ENCODE measurements around the gene ZSCAN9. TPM values are rescaled to one million over a fixed set of nuclear protein-coding genes. Genes with fewer than 3 reads are reported as not detected.
A peak's percentile ranks its signal among the peaks of the same experiment; 100 is the strongest.

ZSCAN9 gene
- total and polyA plus RNA-seq, 9 of the 15 experiments (the other 6 are each of a cell fraction or from before 2014, with no cell fraction given), result 18.8 to 48.9 (median 28.7) TPM

DNA sequence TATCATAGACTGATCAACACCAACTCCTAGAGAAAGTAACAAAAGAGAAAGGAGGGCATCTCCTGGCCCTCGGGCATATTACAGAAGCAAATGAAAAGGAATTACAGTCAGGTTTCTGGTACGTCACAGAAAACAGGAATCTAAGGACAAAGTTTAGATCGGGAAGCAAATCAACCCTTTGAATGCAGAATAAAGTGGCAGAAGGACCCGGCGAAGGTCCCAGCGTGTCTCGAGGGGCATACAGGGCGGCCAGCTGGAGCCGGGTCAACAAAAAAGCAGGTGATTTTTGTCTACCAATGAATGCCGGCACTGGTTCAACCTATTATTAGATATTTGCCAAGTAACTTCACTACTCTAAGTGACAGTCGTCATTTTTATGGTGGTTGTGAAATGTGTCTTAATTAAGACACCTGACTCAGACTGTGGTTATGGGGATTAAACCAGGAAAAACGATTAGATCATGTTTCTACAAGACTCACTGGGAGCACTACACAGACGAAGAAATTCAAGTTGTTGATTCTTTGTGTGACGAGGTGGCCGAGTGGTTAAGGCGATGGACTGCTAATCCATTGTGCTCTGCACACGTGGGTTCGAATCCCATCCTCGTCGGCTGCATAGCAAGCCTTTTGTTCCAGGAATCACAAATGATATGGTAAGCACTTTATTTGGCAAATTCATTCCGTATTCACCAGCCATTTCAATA is 12.4 kb upstream of the ZSCAN9 start (continued):
- TF ChIP-seq, protein P1, sequence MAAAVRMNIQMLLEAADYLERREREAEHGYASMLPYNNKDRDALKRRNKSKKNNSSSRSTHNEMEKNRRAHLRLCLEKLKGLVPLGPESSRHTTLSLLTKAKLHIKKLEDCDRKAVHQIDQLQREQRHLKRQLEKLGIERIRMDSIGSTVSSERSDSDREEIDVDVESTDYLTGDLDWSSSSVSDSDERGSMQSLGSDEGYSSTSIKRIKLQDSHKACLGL (CRISPR knock-in tag; IDR thresholded peaks at IDR 0.05; ENCODE audit: borderline replicate concordance, poor library complexity, severe bottlenecking), result peak; percentile 20
- TF ChIP-seq, protein P2, sequence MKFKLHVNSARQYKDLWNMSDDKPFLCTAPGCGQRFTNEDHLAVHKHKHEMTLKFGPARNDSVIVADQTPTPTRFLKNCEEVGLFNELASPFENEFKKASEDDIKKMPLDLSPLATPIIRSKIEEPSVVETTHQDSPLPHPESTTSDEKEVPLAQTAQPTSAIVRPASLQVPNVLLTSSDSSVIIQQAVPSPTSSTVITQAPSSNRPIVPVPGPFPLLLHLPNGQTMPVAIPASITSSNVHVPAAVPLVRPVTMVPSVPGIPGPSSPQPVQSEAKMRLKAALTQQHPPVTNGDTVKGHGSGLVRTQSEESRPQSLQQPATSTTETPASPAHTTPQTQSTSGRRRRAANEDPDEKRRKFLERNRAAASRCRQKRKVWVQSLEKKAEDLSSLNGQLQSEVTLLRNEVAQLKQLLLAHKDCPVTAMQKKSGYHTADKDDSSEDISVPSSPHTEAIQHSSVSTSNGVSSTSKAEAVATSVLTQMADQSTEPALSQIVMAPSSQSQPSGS (CRISPR knock-in tag; IDR thresholded peaks at IDR 0.05), result no peak
- TF ChIP-seq ZNF444 (CRISPR knock-in tag; IDR thresholded peaks at IDR 0.05), result no peak
- TF ChIP-seq, protein P3, sequence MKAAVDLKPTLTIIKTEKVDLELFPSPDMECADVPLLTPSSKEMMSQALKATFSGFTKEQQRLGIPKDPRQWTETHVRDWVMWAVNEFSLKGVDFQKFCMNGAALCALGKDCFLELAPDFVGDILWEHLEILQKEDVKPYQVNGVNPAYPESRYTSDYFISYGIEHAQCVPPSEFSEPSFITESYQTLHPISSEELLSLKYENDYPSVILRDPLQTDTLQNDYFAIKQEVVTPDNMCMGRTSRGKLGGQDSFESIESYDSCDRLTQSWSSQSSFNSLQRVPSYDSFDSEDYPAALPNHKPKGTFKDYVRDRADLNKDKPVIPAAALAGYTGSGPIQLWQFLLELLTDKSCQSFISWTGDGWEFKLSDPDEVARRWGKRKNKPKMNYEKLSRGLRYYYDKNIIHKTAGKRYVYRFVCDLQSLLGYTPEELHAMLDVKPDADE (conservative IDR thresholded peaks at IDR 0.05; ENCODE audit: control insufficient read depth, low read depth, low read length), result peak; percentile 97
- TF ChIP-seq FOXP1 (CRISPR knock-in tag; IDR thresholded peaks at IDR 0.05), result peak; percentile 96
- TF ChIP-seq KLF6 (CRISPR knock-in tag; IDR thresholded peaks at IDR 0.05; ENCODE audit: borderline replicate concordance), result no peak
- TF ChIP-seq ZKSCAN3 (CRISPR knock-in tag; IDR thresholded peaks at IDR 0.05), result no peak
- TF ChIP-seq HLTF (IDR thresholded peaks at IDR 0.05), result 0 out of 2 replicates have a peak, but pooled peaks have one; percentile 41
- no peak; the same call in 1 of the 2 replicates for TF ChIP-seq NFRKB (IDR thresholded peaks at IDR 0.05; ENCODE audit: low read depth)
- TF ChIP-seq U2AF2 (optimal IDR thresholded peaks at IDR 0.05; ENCODE audit: low read depth, low read length), result no peak
- TF ChIP-seq, protein P4, sequence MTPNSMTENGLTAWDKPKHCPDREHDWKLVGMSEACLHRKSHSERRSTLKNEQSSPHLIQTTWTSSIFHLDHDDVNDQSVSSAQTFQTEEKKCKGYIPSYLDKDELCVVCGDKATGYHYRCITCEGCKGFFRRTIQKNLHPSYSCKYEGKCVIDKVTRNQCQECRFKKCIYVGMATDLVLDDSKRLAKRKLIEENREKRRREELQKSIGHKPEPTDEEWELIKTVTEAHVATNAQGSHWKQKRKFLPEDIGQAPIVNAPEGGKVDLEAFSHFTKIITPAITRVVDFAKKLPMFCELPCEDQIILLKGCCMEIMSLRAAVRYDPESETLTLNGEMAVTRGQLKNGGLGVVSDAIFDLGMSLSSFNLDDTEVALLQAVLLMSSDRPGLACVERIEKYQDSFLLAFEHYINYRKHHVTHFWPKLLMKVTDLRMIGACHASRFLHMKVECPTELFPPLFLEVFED (CRISPR knock-in tag; conservative IDR thresholded peaks at IDR 0.05), result no peak
- TF ChIP-seq NCOA2 (IDR thresholded peaks at IDR 0.05; ENCODE audit: partially characterized antibody in 2 of 2), result peak in 1 of 2 experiments; percentile 83
- no peak for TF ChIP-seq SRSF9 (IDR thresholded peaks at IDR 0.05; ENCODE audit: borderline replicate concordance, low read depth, low read length)
- no peak for TF ChIP-seq FOXA1 (IDR thresholded peaks at IDR 0.05; ENCODE audit: borderline replicate concordance)
- TF ChIP-seq TCF7 (IDR thresholded peaks at IDR 0.05; ENCODE audit: borderline replicate concordance), result 0 out of 2 replicates have a peak, but pooled peaks have one; percentile 59
- no peak for TF ChIP-seq RUNX1 (IDR thresholded peaks at IDR 0.05; ENCODE audit: low read depth)

Measured in K562 (cell line).